ENCODE data around the gene APOD. TPM values are rescaled to one million over a fixed set of nuclear protein-coding genes. Genes with fewer than 3 reads are reported as not detected.

APOD gene
- total and polyA plus RNA-seq, 2 of the 8 experiments (the other 6 are each of a cell fraction or from before 2014, with no cell fraction given): not detected

GRCh38 chr3:195524171-195524896, 59.4 kb downstream of the APOD start:
- no peak for FAIRE-seq

More at GRCh38 chr3:195524171-195524896, 59.4 kb downstream of the APOD start:
- CTCF ChIA-PET (ENCODE audit: partially characterized antibody): interaction anchor here (2.1 to 5.9 kb wide), 2 partner anchors 52 to 253 kb away, joined by 5 to 65 read pairs; partner anchors contain the start of gene XXYLT1
- no peak overlapping the region for H4K8ac ChIP-seq (ENCODE audit: extremely low read depth, insufficient read depth, low read length)
- H3K4ac ChIP-seq (replicated peaks; ENCODE audit: insufficient read length, low read depth, low read length): no peak overlapping the region
- H2BK5ac ChIP-seq (ENCODE audit: low read depth, low read length): no peak overlapping the region
- H2AFZ ChIP-seq (ENCODE audit: low read length): no peak overlapping the region
- POLR2A ChIA-PET (ENCODE audit: partially characterized antibody): no interaction called here
- H2BK12ac ChIP-seq (ENCODE audit: low read depth, low read length): no peak overlapping the region
- H3K9me3 ChIP-seq (ENCODE audit: insufficient read depth in 2 of 2, low read depth in 1 of 2, low read length in 1 of 2): no peaks in the 10 kb centered on the region
- no peaks in the 10 kb centered on the region for H3K79me2 ChIP-seq (ENCODE audit: control insufficient read depth in 1 of 2, insufficient read depth in 2 of 2, low read length in 2 of 2)
- WGBS, 2 experiments (ENCODE audit: extremely low coverage in 1 of 2, insufficient coverage in 1 of 2, insufficient read length in 1 of 2, insufficient replicate concordance in 2 of 2, low coverage in 1 of 2, low lambda C conversion rate in 2 of 2, missing lambda C conversion rate in 1 of 2): 85% methylated on average over 14 of the region's 14 CpGs; no CpG with 5 or more reads in 1 of the 2 experiments
- H2BK120ac ChIP-seq (replicated peaks; ENCODE audit: low read depth, low read length): no peak overlapping the region
- H3K18ac ChIP-seq (ENCODE audit: extremely low read depth, low read length): no peak overlapping the region
- no peak overlapping the region for H3K56ac ChIP-seq (replicated peaks; ENCODE audit: insufficient read length, low read depth, low read length)
- H4K91ac ChIP-seq (replicated peaks; ENCODE audit: insufficient read length, low read length): no peak overlapping the region
- H3K36me3 ChIP-seq (ENCODE audit: control insufficient read depth in 2 of 4, insufficient read depth in 4 of 4, low read length in 3 of 4): no peaks in the 10 kb centered on the region; a peak in 2 of 8 replicates
- no peak overlapping the region for H3K23ac ChIP-seq (ENCODE audit: insufficient read length)
- H2BK15ac ChIP-seq (ENCODE audit: low read length): no peak overlapping the region
- H3K4me1 ChIP-seq (replicated peaks in 1 of 4; ENCODE audit: control insufficient read depth in 3 of 4, insufficient read depth in 4 of 4, low read length in 3 of 4): no peaks in the 10 kb centered on the region
- no peak for DNase-seq (ENCODE audit: low read depth in 1 of 2, low spot score in 2 of 2)
- H2BK20ac ChIP-seq (ENCODE audit: low read length): no peak overlapping the region
- H3K4me3 ChIP-seq (ENCODE audit: extremely low read depth in 1 of 4, insufficient read depth in 2 of 4, low read depth in 3 of 4, low read length in 4 of 4): no peak overlapping the region
- no peak overlapping the region for H4K5ac ChIP-seq (ENCODE audit: insufficient read length, low read depth, low read length)
- no peaks in the 10 kb centered on the region for H4K20me1 ChIP-seq (replicated peaks in 1 of 2; ENCODE audit: control insufficient read depth in 1 of 2, insufficient read depth in 2 of 2, low read length in 2 of 2)
- no peak overlapping the region for H3K14ac ChIP-seq (ENCODE audit: insufficient read length)
- no peaks in the 10 kb centered on the region for H3K27me3 ChIP-seq (replicated peaks in 1 of 4; ENCODE audit: control insufficient read depth in 3 of 4, extremely low read depth in 1 of 4, insufficient read depth in 3 of 4, low read length in 3 of 4)
- no peak overlapping the region for H3K4me2 ChIP-seq (ENCODE audit: insufficient read depth in 1 of 2, low read depth in 2 of 2, low read length in 2 of 2)
- TF ChIP-seq PHF8 (conservative IDR thresholded peaks at IDR 0.05; ENCODE audit: low read depth, low read length) (no peak), SIN3A (conservative IDR thresholded peaks at IDR 0.05 in 1 of 2, IDR thresholded peaks at IDR 0.05 in 1 of 2; ENCODE audit: low read depth in 1 of 2, low read length in 2 of 2) (no peak), HDAC6 (IDR thresholded peaks at IDR 0.05; ENCODE audit: low read depth, low read length) (no peak), RBBP5 (IDR thresholded peaks at IDR 0.05; ENCODE audit: borderline replicate concordance, low read depth, low read length) (no peak), POLR2A (IDR thresholded peaks at IDR 0.05; ENCODE audit: control extremely low read depth in 1 of 2, low read depth in 2 of 2, low read length in 2 of 2) (no peak), CTBP2 (IDR thresholded peaks at IDR 0.05; ENCODE audit: borderline replicate concordance, insufficient read depth, insufficient read length, low read length) (no peak), ASH2L (IDR thresholded peaks at IDR 0.05; ENCODE audit: low read length) (no peak), POU5F1 (IDR thresholded peaks at IDR 0.05; ENCODE audit: low read depth, low read length) (no peak)
- no peaks in the 10 kb centered on the region for H3K79me1 ChIP-seq (ENCODE audit: low read depth, low read length)
- H3K9ac ChIP-seq (replicated peaks in 1 of 4; ENCODE audit: extremely low read depth in 1 of 4, low read depth in 3 of 4, low read length in 3 of 4): no peak overlapping the region
- H3K27ac ChIP-seq (ENCODE audit: low read depth, low read length): no peak overlapping the region
- H2AK5ac ChIP-seq (ENCODE audit: low read depth, low read length): no peak overlapping the region
- H3K23me2 ChIP-seq (ENCODE audit: low read depth, low read length): no peaks in the 10 kb centered on the region
